Hematopoietic multipotent progenitor cell treated with erythropoietin and hydrocortisone succinate and interleukin-3 and kit ligand, for 15 days (in vitro differentiated cells): ENCODE data around the gene AKIRIN2.

ENCODE experiments used
- DNase-seq: peaks from one replicate; pipeline ENCODE4 v3.0.0-alpha.2; 2015; ENCODE audit warnings: low spot score

AKIRIN2 gene

GRCh38 chr6:87655824-87656223 lies 46.2 kb downstream of the AKIRIN2 start:
- no peak for DNase-seq

- DNase-seq = no peak
These were observed 47.1 kb downstream of the AKIRIN2 start for GRCh38 chr6:87654875-87655454.

GRCh38 chr6:87654122-87654521 lies 47.9 kb downstream of the AKIRIN2 start:
- DNase-seq = no peak

- no peak for DNase-seq
These were observed 48.7 kb downstream of the AKIRIN2 start for GRCh38 chr6:87653074-87653962.

- DNase-seq = no peak
These were observed 57.0 kb downstream of the AKIRIN2 start for GRCh38 chr6:87645080-87645479.

GRCh38 chr6:87641065-87641692 lies 60.9 kb downstream of the AKIRIN2 start:
- no peak for DNase-seq

- DNase-seq = no peak
These were observed 62.7 kb downstream of the AKIRIN2 start for GRCh38 chr6:87639373-87639772.

- DNase-seq = no peak
These were observed 64.9 kb downstream of the AKIRIN2 start for GRCh38 chr6:87637106-87637505.

- no peak for DNase-seq
These were observed 65.7 kb downstream of the AKIRIN2 start for GRCh38 chr6:87636315-87636714.

- no peak for DNase-seq
These were observed 68.2 kb downstream of the AKIRIN2 start for GRCh38 chr6:87633851-87634250.

- DNase-seq = no peak
These were observed 71.3 kb downstream of the AKIRIN2 start for GRCh38 chr6:87630746-87631145.

- no peak for DNase-seq
These were observed 73.2 kb downstream of the AKIRIN2 start for GRCh38 chr6:87628881-87629280.

- no peak for DNase-seq
These were observed 73.6 kb downstream of the AKIRIN2 start for GRCh38 chr6:87628424-87628823.
